NB4 (cell line): ENCODE measurements around the gene MYL6.

Experiments
- POLR2A ChIP-seq: IDR thresholded peaks from 2 replicates; pipeline ENCODE4 v1.6.1; 2011; ENCODE audit warnings: mild to moderate bottlenecking; ENCODE audit not compliant: insufficient read length; ENCODE audit errors: extremely low read depth
- TF ChIP-seq, protein P1 (sequence below): IDR thresholded peaks from one replicate; pipeline ENCODE4 v1.5.1; 2012; ENCODE audit warnings: low read depth, low read length
- TF ChIP-seq, protein P2 (sequence below): IDR thresholded peaks from 2 replicates; pipeline ENCODE4 v1.6.1; 2011; ENCODE audit warnings: low read depth, low read length

DNA sequence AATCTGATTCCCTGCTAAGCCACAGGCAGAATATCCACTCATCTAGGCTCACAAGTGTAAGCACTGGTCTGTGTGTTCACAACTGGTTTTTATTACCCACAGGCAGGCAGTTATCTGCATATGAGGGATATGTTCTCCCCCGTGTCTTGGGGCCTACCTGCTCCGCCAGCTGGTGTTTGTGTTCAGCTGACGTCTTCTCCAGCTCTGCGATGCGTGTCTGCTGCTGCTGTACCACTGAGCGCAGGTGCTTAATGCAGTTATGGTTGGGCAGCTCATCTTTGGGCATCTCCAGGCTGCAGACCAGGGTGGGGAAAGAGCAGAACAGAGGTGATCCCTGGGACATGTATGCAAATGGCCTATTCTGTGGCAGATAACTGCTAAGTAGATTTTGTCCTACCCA is 49.8 kb downstream of the MYL6 start:
- TF ChIP-seq, protein P1, sequence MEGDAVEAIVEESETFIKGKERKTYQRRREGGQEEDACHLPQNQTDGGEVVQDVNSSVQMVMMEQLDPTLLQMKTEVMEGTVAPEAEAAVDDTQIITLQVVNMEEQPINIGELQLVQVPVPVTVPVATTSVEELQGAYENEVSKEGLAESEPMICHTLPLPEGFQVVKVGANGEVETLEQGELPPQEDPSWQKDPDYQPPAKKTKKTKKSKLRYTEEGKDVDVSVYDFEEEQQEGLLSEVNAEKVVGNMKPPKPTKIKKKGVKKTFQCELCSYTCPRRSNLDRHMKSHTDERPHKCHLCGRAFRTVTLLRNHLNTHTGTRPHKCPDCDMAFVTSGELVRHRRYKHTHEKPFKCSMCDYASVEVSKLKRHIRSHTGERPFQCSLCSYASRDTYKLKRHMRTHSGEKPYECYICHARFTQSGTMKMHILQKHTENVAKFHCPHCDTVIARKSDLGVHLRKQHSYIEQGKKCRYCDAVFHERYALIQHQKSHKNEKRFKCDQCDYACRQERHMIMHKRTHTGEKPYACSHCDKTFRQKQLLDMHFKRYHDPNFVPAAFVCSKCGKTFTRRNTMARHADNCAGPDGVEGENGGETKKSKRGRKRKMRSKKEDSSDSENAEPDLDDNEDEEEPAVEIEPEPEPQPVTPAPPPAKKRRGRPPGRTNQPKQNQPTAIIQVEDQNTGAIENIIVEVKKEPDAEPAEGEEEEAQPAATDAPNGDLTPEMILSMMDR: no peak
- TF ChIP-seq, protein P2, sequence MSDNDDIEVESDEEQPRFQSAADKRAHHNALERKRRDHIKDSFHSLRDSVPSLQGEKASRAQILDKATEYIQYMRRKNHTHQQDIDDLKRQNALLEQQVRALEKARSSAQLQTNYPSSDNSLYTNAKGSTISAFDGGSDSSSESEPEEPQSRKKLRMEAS: no peak
- no peak for TF ChIP-seq POLR2A
